ENCODE measurements around the gene TNIK.
"Not testable (repeated sequence)": the region's sequence is repeated elsewhere in the genome, so short reads cannot be mapped to it uniquely, and the experiment has no call there.

DNA sequence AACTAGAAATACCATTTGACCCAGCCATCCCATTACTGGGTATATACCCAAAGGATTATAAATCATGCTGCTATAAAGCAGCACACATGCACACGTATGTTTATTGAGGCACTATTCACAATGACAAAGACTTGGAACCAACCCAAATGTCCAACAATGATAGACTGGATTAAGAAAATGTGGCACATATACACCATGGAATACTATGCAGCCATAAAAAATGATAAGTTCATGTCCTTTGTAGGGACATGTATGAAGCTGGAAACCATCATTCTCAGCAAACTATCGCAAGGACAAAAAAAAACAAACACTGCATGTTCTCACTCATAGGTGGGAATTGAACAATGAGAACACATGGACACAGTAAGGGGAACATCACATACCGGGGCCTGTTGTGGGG lies 340.8 kb downstream of the TNIK start:
- TF ChIP-seq, protein P1, sequence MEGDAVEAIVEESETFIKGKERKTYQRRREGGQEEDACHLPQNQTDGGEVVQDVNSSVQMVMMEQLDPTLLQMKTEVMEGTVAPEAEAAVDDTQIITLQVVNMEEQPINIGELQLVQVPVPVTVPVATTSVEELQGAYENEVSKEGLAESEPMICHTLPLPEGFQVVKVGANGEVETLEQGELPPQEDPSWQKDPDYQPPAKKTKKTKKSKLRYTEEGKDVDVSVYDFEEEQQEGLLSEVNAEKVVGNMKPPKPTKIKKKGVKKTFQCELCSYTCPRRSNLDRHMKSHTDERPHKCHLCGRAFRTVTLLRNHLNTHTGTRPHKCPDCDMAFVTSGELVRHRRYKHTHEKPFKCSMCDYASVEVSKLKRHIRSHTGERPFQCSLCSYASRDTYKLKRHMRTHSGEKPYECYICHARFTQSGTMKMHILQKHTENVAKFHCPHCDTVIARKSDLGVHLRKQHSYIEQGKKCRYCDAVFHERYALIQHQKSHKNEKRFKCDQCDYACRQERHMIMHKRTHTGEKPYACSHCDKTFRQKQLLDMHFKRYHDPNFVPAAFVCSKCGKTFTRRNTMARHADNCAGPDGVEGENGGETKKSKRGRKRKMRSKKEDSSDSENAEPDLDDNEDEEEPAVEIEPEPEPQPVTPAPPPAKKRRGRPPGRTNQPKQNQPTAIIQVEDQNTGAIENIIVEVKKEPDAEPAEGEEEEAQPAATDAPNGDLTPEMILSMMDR (IDR thresholded peaks at IDR 0.05), result not testable (repeated sequence)
- TF ChIP-seq POLR2A, POLR2AphosphoS5 (IDR thresholded peaks at IDR 0.05): not testable (repeated sequence)

Data from stomach (tissue), 4 donors.